HG03439 (cell line): Measurements from ENCODE around the gene NADK2.
"Not testable (repeated sequence)": the region's sequence is repeated elsewhere in the genome, so short reads cannot be mapped to it uniquely, and the experiment has no call there.

ENCODE experiments used
- ATAC-seq: cut with Tn5 transposase; IDR thresholded peaks from one replicate; pipeline ENCODE4 v1.9.1; 2021; ENCODE audit warnings: mild to moderate bottlenecking, moderate library complexity; ENCODE audit not compliant: unreplicated experiment

NADK2 gene, protein sequence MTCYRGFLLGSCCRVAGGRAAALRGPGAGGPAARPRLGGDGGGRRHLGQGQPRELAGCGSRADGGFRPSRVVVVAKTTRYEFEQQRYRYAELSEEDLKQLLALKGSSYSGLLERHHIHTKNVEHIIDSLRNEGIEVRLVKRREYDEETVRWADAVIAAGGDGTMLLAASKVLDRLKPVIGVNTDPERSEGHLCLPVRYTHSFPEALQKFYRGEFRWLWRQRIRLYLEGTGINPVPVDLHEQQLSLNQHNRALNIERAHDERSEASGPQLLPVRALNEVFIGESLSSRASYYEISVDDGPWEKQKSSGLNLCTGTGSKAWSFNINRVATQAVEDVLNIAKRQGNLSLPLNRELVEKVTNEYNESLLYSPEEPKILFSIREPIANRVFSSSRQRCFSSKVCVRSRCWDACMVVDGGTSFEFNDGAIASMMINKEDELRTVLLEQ

DNA sequence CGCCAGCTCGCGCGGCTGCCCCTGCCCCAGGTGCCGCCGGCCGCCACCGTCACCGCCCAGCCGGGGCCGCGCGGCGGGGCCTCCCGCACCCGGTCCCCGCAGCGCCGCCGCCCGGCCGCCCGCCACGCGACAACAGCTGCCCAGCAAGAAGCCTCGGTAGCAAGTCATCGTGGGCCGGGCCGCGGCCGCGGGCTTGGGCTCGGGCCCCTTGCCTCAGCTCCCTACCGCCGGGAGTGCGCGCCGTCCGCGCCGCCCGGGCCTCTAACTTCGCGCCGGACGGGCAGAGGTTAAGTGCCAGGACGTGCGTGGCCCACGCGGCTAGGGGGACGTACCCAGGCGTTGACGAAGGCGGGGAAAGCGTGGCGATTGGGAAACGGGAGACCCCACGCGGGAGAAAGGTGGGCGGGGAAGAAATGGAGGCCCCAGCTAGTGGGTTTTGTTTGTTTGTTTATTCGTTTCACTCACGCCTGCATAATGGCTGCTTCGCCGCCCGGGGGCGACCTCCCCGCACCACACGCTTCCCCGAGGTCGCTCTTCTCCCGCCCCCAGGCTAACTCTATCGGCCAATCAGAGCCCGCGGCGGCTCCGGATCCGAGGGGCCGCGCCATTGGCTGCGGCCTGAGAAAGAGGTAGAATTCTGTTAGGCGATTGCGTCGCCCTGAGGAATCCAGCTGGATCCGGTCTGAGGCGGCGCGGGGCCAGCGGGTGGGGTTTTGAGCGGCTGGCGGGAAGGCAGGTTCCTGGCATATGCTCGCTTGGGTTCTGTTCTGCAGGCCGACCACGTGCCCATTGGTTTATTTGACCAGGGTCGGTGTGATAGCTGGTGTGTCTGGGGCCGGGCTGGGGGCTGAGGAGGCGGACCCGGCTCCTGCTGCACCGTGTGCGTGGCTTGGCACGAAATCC is at the start of gene NADK2:
Gene NADK2 (minus strand): TSS at position 295 of the 903 bp plus-strand sequence. CDS start 127 bp downstream, at position 168.
- peak; percentile 92 for ATAC-seq

DNA sequence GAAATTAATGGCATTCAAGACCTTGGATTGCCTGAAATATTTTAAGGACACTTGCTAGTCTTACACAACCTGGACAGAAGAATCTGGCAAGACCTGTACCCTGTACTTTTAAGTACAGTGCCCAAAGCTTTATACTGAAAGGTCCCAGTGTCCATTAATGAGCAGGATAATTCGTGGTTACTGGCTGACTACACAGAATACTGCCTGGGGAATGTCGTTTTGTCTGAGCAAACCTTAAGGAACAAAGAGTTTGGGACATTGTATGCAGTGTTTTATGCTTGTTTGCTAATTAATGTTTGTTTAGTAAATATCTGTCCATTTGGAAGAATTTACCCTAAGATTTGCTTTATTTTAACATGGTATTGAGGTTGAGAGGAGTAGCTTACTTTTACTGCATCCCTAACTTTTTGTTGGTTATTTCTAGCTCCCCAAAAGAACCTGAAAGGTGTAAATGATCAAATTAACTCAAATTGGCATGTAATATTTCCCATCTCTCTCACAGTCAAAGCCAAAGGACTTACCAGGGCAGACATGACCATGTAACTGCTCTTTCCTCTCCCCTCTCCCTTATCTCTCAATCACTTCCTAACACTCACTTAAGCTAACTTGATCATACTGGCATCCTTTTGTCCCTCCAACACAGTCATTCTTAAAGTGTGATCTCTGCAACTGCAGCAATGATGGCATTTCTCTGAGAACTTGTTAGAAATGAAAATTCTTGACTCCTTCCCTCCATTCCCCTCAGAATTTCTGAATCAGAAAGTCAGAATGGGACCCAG is 44.3 kb upstream of the NADK2 start:
- no peak for ATAC-seq

DNA sequence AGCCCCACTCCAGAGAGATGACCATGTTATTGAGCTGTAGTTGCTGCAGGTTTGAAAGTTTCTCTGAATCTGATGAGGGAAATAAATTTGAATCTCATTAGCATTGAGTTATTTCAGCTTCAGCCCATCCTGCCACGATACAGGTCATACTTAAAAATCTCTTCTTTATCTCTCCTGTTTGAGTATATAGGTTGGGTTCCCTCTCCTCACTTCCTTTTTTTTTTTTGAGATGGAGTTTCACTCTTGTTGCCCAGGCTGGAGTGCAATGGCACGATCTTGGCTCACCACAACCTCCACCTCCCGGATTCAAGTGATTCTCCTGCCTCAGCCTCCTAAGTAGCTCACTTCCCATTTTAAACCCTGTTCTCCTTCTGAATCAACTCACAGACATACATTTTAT is 42.0 kb upstream of the NADK2 start:
- ATAC-seq, result not testable (repeated sequence)

DNA sequence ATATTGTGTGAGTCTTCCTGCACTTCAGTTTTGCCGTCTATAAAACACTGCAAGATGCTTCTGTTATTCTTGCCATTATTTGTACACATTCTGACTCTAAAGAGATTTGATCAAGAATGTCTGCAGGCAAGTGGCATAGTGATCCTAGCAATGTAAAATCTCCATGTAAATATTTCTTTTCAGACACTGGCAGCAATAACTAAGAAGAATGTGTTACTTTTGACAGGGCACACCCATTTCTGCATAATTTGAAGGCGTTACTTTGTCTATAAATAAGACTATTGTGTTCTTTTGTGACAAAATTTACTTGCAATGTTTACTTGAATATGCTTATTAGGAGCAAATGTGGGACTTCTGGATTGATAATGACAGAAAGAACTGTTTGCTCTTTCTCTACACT is 39.9 kb upstream of the NADK2 start:
- ATAC-seq, result no peak

DNA sequence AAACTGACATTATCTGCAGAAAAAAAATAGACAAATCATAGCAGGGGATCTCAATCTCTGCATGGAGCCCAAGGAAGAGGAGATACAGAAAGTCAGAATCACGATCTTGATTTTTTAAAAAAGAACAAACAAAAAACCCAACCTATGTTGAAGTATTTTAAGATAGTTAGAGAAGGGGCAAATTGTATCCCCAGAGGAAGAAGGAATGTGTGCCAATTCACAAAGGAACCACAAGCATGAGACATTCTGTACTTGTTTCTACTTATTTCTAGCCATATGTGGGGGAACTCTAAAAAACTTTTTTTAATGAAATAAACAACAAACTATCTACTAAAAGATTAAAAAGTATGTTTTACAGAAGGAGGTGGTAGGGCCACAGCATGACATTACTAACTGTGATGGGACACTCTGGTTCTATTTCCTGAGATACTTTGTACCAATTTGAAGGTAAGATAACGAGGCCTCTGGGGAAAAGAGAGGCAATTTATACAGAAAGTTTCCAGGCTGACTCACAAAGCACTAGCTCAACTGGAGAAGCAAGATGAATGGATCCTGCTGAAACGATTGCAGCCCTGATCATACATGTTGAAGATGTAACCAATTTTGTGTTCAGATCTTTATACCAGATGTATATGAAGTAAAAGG is 37.5 kb upstream of the NADK2 start:
- no peak for ATAC-seq

DNA sequence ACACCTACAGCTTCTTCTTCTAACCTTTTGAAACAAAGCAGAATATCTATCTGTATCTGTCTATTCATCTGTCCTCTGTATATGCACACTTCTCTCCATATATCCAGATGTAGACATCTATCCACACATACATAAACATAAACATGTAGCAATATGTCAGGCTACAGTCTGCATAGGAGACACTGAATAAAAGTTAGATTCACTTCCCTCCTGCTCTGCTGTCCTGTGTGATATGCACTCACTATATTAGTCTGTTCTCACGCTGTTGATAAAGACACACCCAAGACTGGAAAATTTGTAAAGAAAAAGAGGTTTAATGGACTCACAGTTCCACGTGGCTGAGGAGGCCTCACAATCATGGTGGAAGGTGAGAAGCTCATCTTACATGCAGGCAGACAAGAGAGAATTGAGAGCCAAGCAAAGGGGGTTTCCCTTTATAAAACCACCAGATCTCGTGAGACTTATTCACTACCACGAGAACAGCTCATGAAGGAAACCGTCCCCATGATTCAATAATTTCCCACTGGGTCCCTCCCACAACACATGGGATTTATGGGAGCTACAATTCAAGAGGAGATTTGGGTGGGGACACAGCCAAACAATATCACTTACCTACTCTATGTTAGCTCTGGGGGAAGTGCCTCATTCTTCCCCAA is 35.9 kb upstream of the NADK2 start:
- no peak for ATAC-seq

DNA sequence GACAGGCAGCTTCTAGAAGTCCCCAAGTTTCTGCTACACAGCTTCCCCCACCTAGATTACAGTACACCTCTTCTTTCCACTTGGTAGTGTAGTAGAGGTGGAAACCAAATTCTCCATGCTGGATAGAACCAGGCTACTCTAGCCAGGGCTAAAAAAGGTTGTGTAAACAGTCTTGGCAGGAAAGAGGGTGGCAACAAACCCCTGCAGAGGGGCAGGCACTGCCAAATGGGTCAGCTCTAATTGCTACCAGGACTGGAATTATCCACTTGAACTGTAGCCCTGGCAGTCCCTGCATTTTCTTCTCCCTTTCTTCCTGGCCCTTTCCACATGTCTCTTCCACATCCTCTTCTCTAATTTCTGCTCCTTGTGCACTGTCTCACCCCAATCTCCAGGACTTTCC is 35.1 kb upstream of the NADK2 start:
- no peak for ATAC-seq

DNA sequence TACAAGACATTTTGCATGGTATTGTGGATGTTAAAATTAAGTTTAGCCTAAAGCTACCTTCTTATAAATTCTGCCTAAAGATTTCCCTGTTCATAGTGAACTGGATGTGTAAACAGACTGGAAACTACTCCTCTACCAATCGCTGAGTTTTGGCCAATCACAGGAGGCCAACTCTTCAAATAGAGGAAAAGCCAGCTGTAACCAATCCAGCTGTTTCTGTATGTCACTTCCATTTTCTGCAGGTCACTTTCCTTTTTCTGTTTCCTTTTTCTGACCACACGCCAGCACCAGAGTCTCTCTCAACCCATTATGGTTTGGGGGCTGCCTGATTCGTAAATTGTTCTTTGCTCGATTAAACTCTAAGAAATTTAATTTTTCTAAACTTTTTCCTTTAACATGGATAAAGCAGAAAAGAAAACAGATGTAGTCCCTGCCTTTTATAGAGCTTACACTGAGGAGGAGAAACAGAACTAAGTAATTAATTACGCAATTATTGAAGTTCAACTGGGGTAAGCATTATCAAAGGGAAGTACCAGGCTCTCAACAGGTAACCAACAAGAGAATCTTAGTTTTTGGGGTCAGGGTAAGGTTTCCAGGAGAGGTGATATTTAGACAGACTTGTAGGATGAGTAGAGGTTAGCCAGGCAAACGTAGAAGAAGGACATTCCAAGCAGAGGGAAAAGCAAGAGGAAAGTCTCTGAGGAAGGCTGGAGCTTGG is 32.2 kb upstream of the NADK2 start:
- no peak for ATAC-seq

DNA sequence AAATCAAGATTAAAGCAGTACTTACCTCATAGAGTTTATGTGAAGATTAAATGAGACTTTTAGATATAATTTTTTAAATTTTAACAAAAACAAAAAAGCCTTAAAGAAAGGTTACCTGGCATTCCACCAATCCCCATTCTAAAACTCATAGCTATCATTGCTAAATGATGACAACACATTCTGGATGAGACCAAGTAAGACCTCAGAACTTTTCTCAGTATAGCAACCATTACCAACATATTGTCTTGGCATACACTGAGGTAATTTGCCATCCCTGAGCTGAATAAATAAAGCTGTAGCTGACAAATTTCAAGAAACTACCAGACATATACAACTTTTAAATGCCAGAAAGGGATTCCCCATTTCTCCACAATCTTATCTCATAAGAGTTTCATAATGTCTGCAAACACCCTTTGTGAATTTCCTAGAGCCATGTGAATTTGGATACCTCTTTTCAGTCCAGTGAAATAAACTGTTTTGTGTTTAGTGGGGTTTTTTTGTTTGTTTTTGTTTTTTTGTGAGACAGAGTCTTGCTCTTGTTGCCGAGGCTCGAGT is 30.5 kb upstream of the NADK2 start:
- ATAC-seq, result no peak

DNA sequence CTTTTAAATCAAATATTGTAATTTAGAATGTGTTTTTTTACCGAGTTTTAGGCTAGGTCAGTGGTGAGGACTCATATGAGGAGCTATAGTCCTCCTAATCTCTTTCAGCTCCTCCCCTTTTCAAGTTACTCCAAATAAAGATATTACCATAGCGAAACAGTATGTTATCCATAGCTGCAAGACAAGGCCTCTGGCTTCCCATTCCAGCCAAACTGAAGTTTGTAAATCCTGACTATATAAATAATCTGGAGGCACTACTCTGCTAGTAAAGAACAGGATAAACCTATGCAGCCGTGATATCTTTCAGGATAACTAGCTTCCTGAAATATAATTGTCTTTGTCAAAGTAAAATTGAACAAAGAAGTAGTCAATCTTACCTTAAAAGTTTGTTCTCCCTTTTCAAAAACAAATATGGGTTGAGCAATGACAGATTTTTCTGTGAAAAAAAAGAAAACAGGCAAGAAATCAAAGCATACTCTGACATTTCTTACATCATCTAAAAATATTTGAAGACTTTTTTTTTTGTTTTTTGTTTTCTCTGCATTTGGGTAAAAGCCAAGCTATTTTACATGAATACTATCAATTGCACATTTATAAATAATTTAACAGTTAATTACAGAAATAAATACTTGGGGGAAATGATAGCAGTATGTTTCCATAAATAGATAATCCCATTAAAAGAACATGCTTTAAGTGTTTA is 29.3 kb upstream of the NADK2 start:
- ATAC-seq, result no peak

DNA sequence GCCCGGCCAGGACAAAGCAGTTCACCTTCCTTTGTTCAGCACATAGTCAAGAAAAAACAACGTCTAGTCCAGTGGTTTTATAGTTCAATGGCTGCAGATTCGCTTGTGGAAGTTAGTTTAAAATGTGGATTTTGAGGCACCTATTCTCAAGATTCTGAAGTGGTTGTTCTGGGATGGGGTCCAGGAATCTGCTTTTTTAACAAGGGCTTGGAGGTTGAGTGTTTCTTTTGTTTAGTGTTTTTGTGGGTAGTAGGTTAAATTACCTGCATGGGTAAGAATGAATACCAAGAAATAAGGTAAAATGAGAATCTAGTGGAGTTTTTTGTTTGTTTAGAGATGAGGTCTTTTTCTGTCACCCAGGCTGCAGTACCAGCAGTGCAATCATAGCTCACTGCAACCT is 28.4 kb upstream of the NADK2 start:
- ATAC-seq, result no peak

DNA sequence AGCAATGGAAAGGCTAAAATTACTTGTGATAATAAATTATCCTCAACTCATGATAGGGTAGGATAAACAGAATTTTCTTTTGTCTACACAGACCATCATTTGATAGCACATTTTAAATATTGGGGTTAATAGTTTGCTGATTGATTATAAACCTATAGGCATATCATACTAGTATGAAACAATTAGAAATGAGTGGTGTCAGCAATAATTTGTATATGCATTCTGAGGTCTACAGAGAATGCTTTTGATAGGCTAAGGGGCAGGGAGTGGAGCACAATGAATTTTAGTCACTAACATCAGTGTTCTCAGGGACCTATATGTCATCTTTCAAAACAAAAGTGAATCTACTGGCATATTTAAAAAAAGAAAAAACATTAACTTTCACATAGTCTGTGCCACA is 27.8 kb upstream of the NADK2 start:
- ATAC-seq, result no peak

DNA sequence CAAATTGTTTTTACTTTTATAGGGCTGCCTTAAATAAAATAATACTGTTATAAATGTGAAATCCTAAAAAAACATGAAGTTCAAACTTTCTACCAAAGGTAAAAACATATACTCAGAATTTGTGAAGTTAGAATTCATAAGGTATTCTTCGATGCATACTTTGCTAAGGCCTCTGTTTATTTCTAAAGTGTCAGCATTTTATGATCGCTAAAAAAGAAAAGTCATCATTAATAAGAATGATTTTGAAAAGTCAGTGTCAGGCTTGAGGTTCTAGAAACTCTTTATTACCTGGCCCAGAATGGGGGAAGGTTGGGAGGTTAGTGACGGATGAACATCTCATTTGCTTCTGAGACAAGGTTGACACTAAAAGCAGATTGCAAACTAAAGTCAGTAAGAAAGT is 26.2 kb upstream of the NADK2 start:
- no peak for ATAC-seq

DNA sequence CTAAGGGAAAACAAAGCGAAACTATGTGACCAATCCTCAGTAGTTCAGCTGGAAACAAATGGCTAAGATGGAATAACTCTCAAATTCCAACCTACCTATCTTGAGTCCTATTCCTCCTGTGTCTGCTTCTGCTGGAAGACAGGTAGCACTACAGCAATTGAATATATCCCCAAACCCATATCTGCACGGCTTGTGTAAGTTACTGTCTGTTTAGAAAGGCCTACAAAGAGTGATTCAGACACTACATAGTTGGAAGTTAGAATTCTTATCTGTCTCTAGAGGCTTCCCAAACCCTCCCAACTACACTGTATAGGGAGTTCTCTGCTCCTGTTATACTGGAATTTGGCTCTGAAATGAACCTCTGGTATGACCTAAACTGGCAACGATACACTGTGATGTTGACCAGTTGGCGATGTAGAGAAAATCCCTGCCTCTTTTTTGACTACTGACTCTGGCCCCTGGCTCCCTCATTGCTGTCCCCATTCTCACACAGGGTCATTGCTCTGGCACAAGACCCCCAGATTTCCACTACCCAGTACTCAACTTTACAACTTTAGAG is 22.6 kb upstream of the NADK2 start:
- ATAC-seq, result no peak

DNA sequence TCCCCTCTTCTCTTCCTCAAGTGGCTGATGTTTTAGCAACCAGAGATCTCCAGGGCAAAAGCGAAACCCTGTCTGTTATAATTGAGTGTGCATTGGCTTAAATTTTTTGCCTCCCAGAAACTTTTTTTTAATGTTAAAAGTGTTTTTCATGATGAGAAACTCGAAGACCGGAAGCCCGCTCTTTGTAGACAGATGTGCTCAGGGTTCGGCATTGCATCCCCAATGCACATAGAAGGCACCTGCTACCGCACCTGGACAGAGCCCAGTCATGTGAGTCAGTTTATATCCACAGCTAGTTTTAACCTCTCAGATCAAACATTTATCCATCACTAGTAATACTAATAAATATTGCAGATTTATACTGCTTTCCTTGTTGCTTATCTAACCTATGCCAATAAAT is 19.5 kb upstream of the NADK2 start:
- no peak for ATAC-seq

DNA sequence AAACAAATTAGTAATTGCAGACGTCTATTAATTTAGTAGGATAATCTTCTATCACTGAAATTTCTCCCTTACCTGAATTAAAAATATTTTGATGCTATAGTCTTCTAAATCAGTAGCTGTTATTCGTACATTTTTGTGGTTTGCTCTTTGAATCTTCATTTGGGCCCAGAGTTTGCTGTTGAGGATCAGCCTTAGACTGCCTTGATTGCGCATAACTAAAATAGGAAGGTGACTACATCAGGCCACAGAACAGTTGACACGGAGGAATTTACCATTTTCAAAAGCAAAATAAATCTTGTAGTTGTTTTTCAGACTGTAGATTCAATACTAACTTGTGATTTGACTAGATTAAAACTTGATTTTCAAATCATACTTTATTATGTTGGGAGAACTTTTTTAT is 11.8 kb upstream of the NADK2 start:
- ATAC-seq, result no peak

DNA sequence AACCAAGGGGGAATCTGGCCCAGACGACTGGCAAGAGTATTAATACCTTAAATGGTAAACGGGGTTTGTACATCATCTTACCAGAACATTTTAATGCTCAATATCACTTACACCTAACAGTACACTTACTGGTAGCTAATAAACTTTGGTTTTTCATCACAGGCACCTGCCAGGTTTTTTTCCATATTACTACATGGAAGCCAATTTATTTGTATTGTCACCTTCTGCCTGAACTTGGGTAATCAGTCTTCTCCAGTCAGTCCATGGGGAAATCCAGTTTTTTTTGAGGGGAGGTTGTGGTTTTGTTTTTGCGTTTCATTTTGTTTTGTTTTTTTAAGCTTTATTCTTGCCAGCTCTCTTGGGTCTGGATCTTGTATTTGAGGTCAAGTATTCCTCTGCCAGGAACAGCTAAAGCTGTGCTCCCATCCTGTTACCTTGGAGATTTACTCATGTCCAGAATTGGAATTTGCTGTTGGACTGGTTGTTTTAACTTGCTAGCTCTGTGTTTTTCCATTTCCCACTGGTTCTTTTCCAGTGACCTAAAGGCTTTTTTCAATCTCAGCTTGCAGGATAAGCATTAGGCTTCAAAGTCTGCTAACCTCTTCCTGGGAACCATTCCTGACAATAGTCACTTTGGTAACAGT is 11.1 kb upstream of the NADK2 start:
- no peak for ATAC-seq

DNA sequence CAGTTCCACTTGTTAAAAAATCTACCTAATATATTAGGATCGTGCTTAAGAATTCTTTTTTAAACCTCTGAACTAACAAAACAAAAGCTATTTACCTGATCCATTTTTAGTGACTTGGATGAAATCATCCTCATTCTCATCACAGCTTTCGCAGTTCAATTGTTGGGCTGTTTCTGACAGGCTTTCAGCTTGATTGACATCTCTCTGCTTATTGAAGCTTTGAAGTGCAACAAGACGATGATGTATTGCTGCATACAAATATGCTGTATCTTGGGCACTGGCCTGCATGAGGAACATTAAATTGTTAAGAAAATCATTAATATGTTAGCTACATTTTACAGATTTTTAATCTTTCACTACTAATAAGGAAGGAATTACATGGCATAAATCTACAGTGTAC is 9.5 kb upstream of the NADK2 start:
- no peak for ATAC-seq
